IMR-90 (cell line): Measurements from ENCODE around the gene ANO10. TPM values are rescaled to one million over a fixed set of nuclear protein-coding genes. Genes with fewer than 3 reads are reported as not detected.

ENCODE experiments used
- ATAC-seq: fragments of 200-7000 bp; cut with Tn5 transposase; 2 replicates; pipeline ENCODE4 v1.9.1; 2020; ENCODE audit warnings: low read depth, mild to moderate bottlenecking, moderate library complexity
- BruUV-seq: library from RNA; stranded (reverse); fragments of 400-500 nt; replicated peaks from 2 replicates; lab custom pipeline; 2021; lab: Mats Ljungman, UMichigan
- CTCF ChIA-PET: fragments of 300-600 bp; formaldehyde crosslinking; extraction: SDS; loops from one replicate; lab custom pipeline; 2021; ENCODE audit warnings: antibody characterized with exemption; lab: Yijun Ruan, JAX
- POLR2A ChIA-PET: fragments of 300-600 bp; sonication (Branson Sonifier 250); formaldehyde crosslinking; loops from one replicate; lab custom pipeline; 2022; ENCODE audit warnings: antibody characterized with exemption; ENCODE audit not compliant: unreplicated experiment; lab: Charles Lee
- DNase-seq: peaks from one replicate; pipeline ENCODE4 v3.0.0; 2013
- H2AFZ ChIP-seq: replicated peaks from 2 replicates; pipeline ENCODE3; 2013; ENCODE audit warnings: low read length, mild to moderate bottlenecking; ENCODE audit not compliant: poor library complexity
- H2AK5ac ChIP-seq: 2 replicates; pipeline ENCODE4 v1.6.1; 2013; ENCODE audit warnings: low read depth, low read length, inconsistent platforms
- H2AK9ac ChIP-seq: replicated peaks from 2 replicates; pipeline ENCODE3; 2013; ENCODE audit warnings: mild to moderate bottlenecking, low read depth, low read length, moderate library complexity; ENCODE audit not compliant: poor library complexity
- H2BK120ac ChIP-seq: 2 replicates; pipeline ENCODE4 v1.6.1; 2013; ENCODE audit warnings: low read depth, low read length, inconsistent platforms
- H2BK15ac ChIP-seq: 3 replicates; pipeline ENCODE4 v1.6.1; 2013; ENCODE audit warnings: low read depth, low read length, inconsistent platforms
- H2BK20ac ChIP-seq: 2 replicates; pipeline ENCODE4 v1.6.1; 2013; ENCODE audit warnings: low read depth, mild to moderate bottlenecking, inconsistent platforms, low read length, moderate library complexity
- H2BK5ac ChIP-seq: 2 replicates; pipeline ENCODE4 v1.6.1; 2013; ENCODE audit warnings: mild to moderate bottlenecking, low read depth, low read length, inconsistent platforms; ENCODE audit not compliant: poor library complexity, severe bottlenecking
- H3K14ac ChIP-seq: replicated peaks from 2 replicates; pipeline ENCODE4 v1.6.1; 2013; ENCODE audit warnings: low read depth, low read length, inconsistent platforms
- H3K18ac ChIP-seq: 2 replicates; pipeline ENCODE4 v1.6.1; 2013; ENCODE audit warnings: low read depth, low read length, control low read depth
- H3K23ac ChIP-seq: 2 replicates; pipeline ENCODE4 v1.6.1; 2013; ENCODE audit warnings: low read depth, low read length, inconsistent platforms
- H3K27ac ChIP-seq: 2 replicates; pipeline ENCODE4 v1.5.1; 2013; ENCODE audit warnings: mild to moderate bottlenecking, control low read depth, low read length; ENCODE audit not compliant: insufficient read depth
- H3K27me3 ChIP-seq: 2 replicates; pipeline ENCODE4 v1.6.1; 2013; ENCODE audit warnings: low read length; ENCODE audit not compliant: control insufficient read depth, insufficient read depth
- H3K36me3 ChIP-seq: 2 replicates; pipeline ENCODE4 v1.6.1; 2013; ENCODE audit warnings: low read length, mixed read lengths; ENCODE audit not compliant: control insufficient read depth, insufficient read depth
- H3K4ac ChIP-seq: 2 replicates; pipeline ENCODE4 v1.6.1; 2013; ENCODE audit warnings: low read depth, low read length, inconsistent platforms
- H3K4me1 ChIP-seq: 2 replicates; pipeline ENCODE4 v1.6.1; 2013; ENCODE audit warnings: low read length, mixed read lengths; ENCODE audit not compliant: control insufficient read depth, insufficient read depth
- H3K4me2 ChIP-seq: 2 replicates; pipeline ENCODE4 v1.6.1; 2013; ENCODE audit warnings: low read depth, mild to moderate bottlenecking, control low read depth, low read length, moderate library complexity
- H3K4me3 ChIP-seq: 2 replicates; pipeline ENCODE4 v1.5.1; 2013; ENCODE audit warnings: low read depth, mild to moderate bottlenecking, control low read depth, low read length, moderate library complexity; ENCODE audit not compliant: insufficient read depth
- H3K56ac ChIP-seq: 2 replicates; pipeline ENCODE4 v1.6.1; 2013; ENCODE audit warnings: low read length, inconsistent platforms; ENCODE audit not compliant: insufficient read depth; ENCODE audit errors: extremely low read depth
- H3K79me1 ChIP-seq, 2 experiments: 2 replicates each; pipeline ENCODE4 v1.6.1; 2013; ENCODE audit warnings: low read length in 2 of 2, inconsistent platforms in 1 of 2, low read depth in 1 of 2
- H3K9ac ChIP-seq: 2 replicates; pipeline ENCODE4 v1.6.1; 2013; ENCODE audit warnings: low read depth, low read length, control low read depth
- H3K9me1 ChIP-seq: 2 replicates; pipeline ENCODE4 v1.6.1; 2013; ENCODE audit warnings: low read length, inconsistent platforms; ENCODE audit not compliant: insufficient read depth
- H3K9me3 ChIP-seq: 2 replicates; pipeline ENCODE4 v1.6.1; 2013; ENCODE audit warnings: low read length; ENCODE audit not compliant: control insufficient read depth, insufficient read depth
- H4K20me1 ChIP-seq: 2 replicates; pipeline ENCODE4 v1.6.1; 2013; ENCODE audit warnings: low read length, inconsistent platforms; ENCODE audit not compliant: insufficient read depth
- H4K5ac ChIP-seq: 2 replicates; pipeline ENCODE4 v1.6.1; 2013; ENCODE audit warnings: mild to moderate bottlenecking, low read depth, low read length, control low read depth
- H4K8ac ChIP-seq, 2 experiments: 2 replicates each; pipeline ENCODE4 v1.6.1; 2013; ENCODE audit warnings: low read depth in 2 of 2, low read length in 2 of 2, control low read depth in 1 of 2, inconsistent platforms in 1 of 2
- H4K91ac ChIP-seq: 2 replicates; pipeline ENCODE4 v1.6.1; 2013; ENCODE audit warnings: low read depth, low read length, inconsistent platforms; ENCODE audit not compliant: insufficient read depth
- BHLHE40 ChIP-seq: fragments of 150-350 bp; IDR thresholded peaks from 2 replicates; pipeline ENCODE4 v1.6.1; 2016; ENCODE audit warnings: mild to moderate bottlenecking, low read depth, low read length
- CEBPB ChIP-seq: IDR thresholded peaks from 2 replicates; pipeline ENCODE4 v1.6.1; 2012; ENCODE audit warnings: low read depth, low read length, improper control_type of control experiment
- CHD1 ChIP-seq: IDR thresholded peaks from 2 replicates; pipeline ENCODE4 v1.6.1; 2012; ENCODE audit warnings: low read depth, low read length, improper control_type of control experiment
- ELK1 ChIP-seq: fragments of 150-350 bp; IDR thresholded peaks from 2 replicates; pipeline ENCODE4 v1.6.1; 2016; ENCODE audit warnings: low read depth, mild to moderate bottlenecking, low read length, moderate library complexity, borderline replicate concordance
- FOS ChIP-seq: fragments of 150-350 bp; IDR thresholded peaks from 2 replicates; pipeline ENCODE4 v1.6.1; 2016; ENCODE audit warnings: low read depth, low read length
- MAZ ChIP-seq: IDR thresholded peaks from 2 replicates; pipeline ENCODE4 v1.6.1; 2012; ENCODE audit warnings: low read depth, mild to moderate bottlenecking, low read length, improper control_type of control experiment, moderate library complexity, borderline replicate concordance
- MXI1 ChIP-seq: IDR thresholded peaks from 2 replicates; pipeline ENCODE4 v1.6.1; 2012; ENCODE audit warnings: low read depth, mild to moderate bottlenecking, low read length, moderate library complexity, borderline replicate concordance
- POLR2A ChIP-seq: IDR thresholded peaks from 2 replicates; pipeline ENCODE4 v1.6.1; 2012; ENCODE audit warnings: mild to moderate bottlenecking, low read depth, low read length
- RCOR1 ChIP-seq: IDR thresholded peaks from 2 replicates; pipeline ENCODE4 v1.6.1; 2012; ENCODE audit warnings: mild to moderate bottlenecking, low read length, improper control_type of control experiment; ENCODE audit not compliant: insufficient replicate concordance
- SMC3 ChIP-seq: fragments of 150-350 bp; IDR thresholded peaks from 2 replicates; pipeline ENCODE4 v1.6.1; 2016; ENCODE audit warnings: low read depth, mild to moderate bottlenecking, antibody characterized with exemption, low read length, moderate library complexity
- USF2 ChIP-seq: fragments of 150-350 bp; IDR thresholded peaks from 2 replicates; pipeline ENCODE4 v1.6.1; 2017; ENCODE audit warnings: mild to moderate bottlenecking, antibody characterized with exemption, low read length, low read depth
- WGBS, 2 experiments: methylation state at CpG; one replicate each; pipeline versions ENCODE4 v1.1.5 to v1.1.7; 2013; ENCODE audit warnings: missing lambda C conversion rate in 2 of 2; ENCODE audit not compliant: insufficient read length in 1 of 2; ENCODE audit errors: extremely low coverage in 2 of 2; 5-methylcytosine and 5-hydroxymethylcytosine counted together
- dilution Hi-C: fragments of 300-500 bp; cut with HindIII; formaldehyde crosslinking; loops from one replicate; pipeline ENCODE4 v1.14.3; 2018; ENCODE audit warnings: low sequenced_read_pairs; ENCODE audit not compliant: unreplicated experiment
- in situ Hi-C: fragments of 300-500 bp; cut with MboI; formaldehyde crosslinking; loops from 3 replicates; pipeline ENCODE4 v1.14.3; 2019; ENCODE audit warnings: low sequenced_read_pairs, inconsistent platforms, mixed read lengths
- intact Hi-C: fragments of 100-400 bp; cut with micrococcal nuclease; formaldehyde crosslinking; loops from 2 replicates; pipeline ENCODE4 v1.10.0; 2022
- polyA plus RNA-seq, 3 experiments: library from polyadenylated mRNA; depleted of rRNA; stranded (reverse); fragments of >200 nt; gene quantifications; 2 replicates each; pipeline ENCODE4 v1.2.3, GENCODE V29; 2012; ENCODE audit warnings: low replicate concordance in 1 of 3
- total RNA-seq: library from RNA; depleted of rRNA; stranded (reverse); fragments of >200 nt; gene quantifications from 2 replicates; pipeline ENCODE4 v1.2.3, GENCODE V29; 2012
- TF ChIP-seq, protein P1 (sequence below): conservative IDR thresholded peaks from 2 replicates; pipeline ENCODE4 v1.5.1; 2012; ENCODE audit warnings: mild to moderate bottlenecking, low read depth, low read length, improper control_type of control experiment

The ANO10 gene
- total and polyA plus RNA-seq, 2 of the 4 experiments (the other 2 are of a cell fraction), result 28.5 to 41.6 TPM

GRCh38 chr3:43606284-43606683, 15.5 kb downstream of the ANO10 start:
- H3K79me1 ChIP-seq, result peaks cover 20 to 21% of the 10 kb centered on the region in 2 experiments
- TF ChIP-seq POLR2A (no peak), ELK1 (no peak), MAZ (no peak), CHD1 (no peak), RCOR1 (no peak), FOS (no peak), CEBPB (no peak), MXI1 (no peak), USF2 (no peak), BHLHE40 (no peak), SMC3 (no peak)
- TF ChIP-seq, protein P1, sequence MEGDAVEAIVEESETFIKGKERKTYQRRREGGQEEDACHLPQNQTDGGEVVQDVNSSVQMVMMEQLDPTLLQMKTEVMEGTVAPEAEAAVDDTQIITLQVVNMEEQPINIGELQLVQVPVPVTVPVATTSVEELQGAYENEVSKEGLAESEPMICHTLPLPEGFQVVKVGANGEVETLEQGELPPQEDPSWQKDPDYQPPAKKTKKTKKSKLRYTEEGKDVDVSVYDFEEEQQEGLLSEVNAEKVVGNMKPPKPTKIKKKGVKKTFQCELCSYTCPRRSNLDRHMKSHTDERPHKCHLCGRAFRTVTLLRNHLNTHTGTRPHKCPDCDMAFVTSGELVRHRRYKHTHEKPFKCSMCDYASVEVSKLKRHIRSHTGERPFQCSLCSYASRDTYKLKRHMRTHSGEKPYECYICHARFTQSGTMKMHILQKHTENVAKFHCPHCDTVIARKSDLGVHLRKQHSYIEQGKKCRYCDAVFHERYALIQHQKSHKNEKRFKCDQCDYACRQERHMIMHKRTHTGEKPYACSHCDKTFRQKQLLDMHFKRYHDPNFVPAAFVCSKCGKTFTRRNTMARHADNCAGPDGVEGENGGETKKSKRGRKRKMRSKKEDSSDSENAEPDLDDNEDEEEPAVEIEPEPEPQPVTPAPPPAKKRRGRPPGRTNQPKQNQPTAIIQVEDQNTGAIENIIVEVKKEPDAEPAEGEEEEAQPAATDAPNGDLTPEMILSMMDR, result no peak
- H4K20me1 ChIP-seq, result 0 out of 2 replicates have a peak, but pooled peaks cover 6% of the 10 kb centered on the region
- intact Hi-C loops, result no loop called here
- H2BK5ac ChIP-seq, result no peak overlapping the region
- H3K56ac ChIP-seq, result no peak overlapping the region
- in situ Hi-C loops, result no loop called here
- no peak overlapping the region for H3K14ac ChIP-seq
- no CpG with 5 or more reads among the region's 2 CpGs for WGBS, 2 experiments
- no TSS peak for BruUV-seq
- H2BK120ac ChIP-seq, result no peak overlapping the region
- H2AFZ ChIP-seq, result no peak overlapping the region
- POLR2A ChIA-PET, result no interaction called here
- no peak overlapping the region for H3K4ac ChIP-seq
- H2AK9ac ChIP-seq, result no peak overlapping the region
- H3K9ac ChIP-seq, result no peak overlapping the region
- no peak overlapping the region for H2AK5ac ChIP-seq
- no peaks in the 10 kb centered on the region for H3K27me3 ChIP-seq
- no peak overlapping the region for H3K4me3 ChIP-seq
- H3K23ac ChIP-seq, result no peak overlapping the region
- H4K8ac ChIP-seq, result no peak overlapping the region
- DNase-seq, result no peak
- H3K4me1 ChIP-seq, result no peaks in the 10 kb centered on the region
- ATAC-seq, result no peak
- no peak overlapping the region for H3K4me2 ChIP-seq
- H2BK20ac ChIP-seq, result no peak overlapping the region
- H3K9me3 ChIP-seq, result no peaks in the 10 kb centered on the region
- H2BK15ac ChIP-seq, result no peak overlapping the region
- H3K27ac ChIP-seq, result no peak overlapping the region
- no peaks in the 10 kb centered on the region for H3K9me1 ChIP-seq
- dilution Hi-C loops, result no loop called here
- H3K18ac ChIP-seq, result no peak overlapping the region
- CTCF ChIA-PET, result no interaction called here
- peaks cover 8% of the 10 kb centered on the region for H3K36me3 ChIP-seq
- no peak overlapping the region for H4K91ac ChIP-seq
- H4K5ac ChIP-seq, result no peak overlapping the region
